Measurements from ENCODE around the gene KIAA0319L. TPM values are rescaled to one million over a fixed set of nuclear protein-coding genes. Genes with fewer than 3 reads are reported as not detected.

The KIAA0319L gene
- total RNA-seq, 1 experiment from 2014 or later = 20.9 TPM

GRCh38 chr1:35390600-35391494, 166.4 kb downstream of the KIAA0319L start:
- no peaks in the 10 kb centered on the region for H3K9me2 ChIP-seq (replicated peaks; ENCODE audit: low read length)
- no peaks in the 10 kb centered on the region for H3F3A ChIP-seq (ENCODE audit: low read length, unreplicated experiment)
- ATAC-seq (no peak), DNase-seq (no peak)
- no peak overlapping the region for H3K27ac ChIP-seq (ENCODE audit: low read length)
- no peak overlapping the region for H2AFZ ChIP-seq (ENCODE audit: low read length)
- intact Hi-C loops (cut with micrococcal nuclease) = no loop called here
- peaks cover 44% of the 10 kb centered on the region for H3K36me3 ChIP-seq (ENCODE audit: low read depth, low read length)
- no peaks in the 10 kb centered on the region for H4K20me1 ChIP-seq (ENCODE audit: low read length)
- no peaks in the 10 kb centered on the region for H3K27me3 ChIP-seq (ENCODE audit: low read length)
- no peak for TF ChIP-seq EZH2phosphoT487 (IDR thresholded peaks at IDR 0.05; ENCODE audit: borderline replicate concordance, low read length)
- no peaks in the 10 kb centered on the region for H3K79me2 ChIP-seq (ENCODE audit: low read length)
- H3K4me1 ChIP-seq (ENCODE audit: insufficient read depth, low read length) = no peaks in the 10 kb centered on the region
- CTCF ChIA-PET = no interaction called here
- no peak overlapping the region for H3K4me2 ChIP-seq (ENCODE audit: low read length)
- no peak overlapping the region for H3K4me3 ChIP-seq (ENCODE audit: low read length)
- H3K9me3 ChIP-seq (ENCODE audit: low read length) = no peaks in the 10 kb centered on the region
- H3K9ac ChIP-seq (ENCODE audit: low read length) = no peak overlapping the region
- POLR2A ChIA-PET (ENCODE audit: unreplicated experiment) = no interaction called here
- no TSS peak for BruUV-seq (replicated peaks)

GRCh38 chr1:35386959-35387358, 170.2 kb downstream of the KIAA0319L start:
- H3K9ac ChIP-seq (ENCODE audit: low read length) = no peak overlapping the region
- no peaks in the 10 kb centered on the region for H3K9me3 ChIP-seq (ENCODE audit: low read length)
- no peak overlapping the region for H3K27ac ChIP-seq (ENCODE audit: low read length)
- H3K4me3 ChIP-seq (ENCODE audit: low read length) = no peak overlapping the region
- ATAC-seq (no peak), DNase-seq (no peak)
- H3F3A ChIP-seq (ENCODE audit: low read length, unreplicated experiment) = no peaks in the 10 kb centered on the region
- H3K4me1 ChIP-seq (ENCODE audit: insufficient read depth, low read length) = no peaks in the 10 kb centered on the region
- no peaks in the 10 kb centered on the region for H3K9me2 ChIP-seq (replicated peaks; ENCODE audit: low read length)
- no peak overlapping the region for H3K4me2 ChIP-seq (ENCODE audit: low read length)
- POLR2A ChIA-PET (ENCODE audit: unreplicated experiment) = no interaction called here
- H3K27me3 ChIP-seq (ENCODE audit: low read length) = no peaks in the 10 kb centered on the region
- peaks cover 29% of the 10 kb centered on the region for H3K36me3 ChIP-seq (ENCODE audit: low read depth, low read length)
- H3K79me2 ChIP-seq (ENCODE audit: low read length) = no peaks in the 10 kb centered on the region
- no TSS peak for BruUV-seq (replicated peaks)
- intact Hi-C loops (cut with micrococcal nuclease) = no loop called here
- CTCF ChIA-PET = no interaction called here
- no peak overlapping the region for H2AFZ ChIP-seq (ENCODE audit: low read length)
- no peaks in the 10 kb centered on the region for H4K20me1 ChIP-seq (ENCODE audit: low read length)
- TF ChIP-seq CTCF (conservative IDR thresholded peaks at IDR 0.05; ENCODE audit: low read depth, low read length) = no peak

GRCh38 chr1:35386290-35386689, 170.9 kb downstream of the KIAA0319L start:
- Histone ChIP-seq H3K27ac (ENCODE audit: low read length) (no peak overlapping the region), H3K9me2 (replicated peaks; ENCODE audit: low read length) (no peaks in the 10 kb centered on the region), H3K27me3 (ENCODE audit: low read length) (no peaks in the 10 kb centered on the region), H3K4me3 (ENCODE audit: low read length) (no peak overlapping the region), H2AFZ (ENCODE audit: low read length) (no peak overlapping the region), H3K9me3 (ENCODE audit: low read length) (no peaks in the 10 kb centered on the region), H4K20me1 (ENCODE audit: low read length) (no peaks in the 10 kb centered on the region), H3K36me3 (ENCODE audit: low read depth, low read length) (peaks cover 28% of the 10 kb centered on the region), H3K9ac (ENCODE audit: low read length) (no peak overlapping the region), H3K4me1 (ENCODE audit: insufficient read depth, low read length) (no peaks in the 10 kb centered on the region), H3K79me2 (ENCODE audit: low read length) (no peaks in the 10 kb centered on the region), H3K4me2 (ENCODE audit: low read length) (no peak overlapping the region), H3F3A (ENCODE audit: low read length, unreplicated experiment) (no peaks in the 10 kb centered on the region)
- ATAC-seq (no peak), DNase-seq (no peak)
- no TSS peak for BruUV-seq (replicated peaks)
- ChIA-PET CTCF (no interaction called here), POLR2A (ENCODE audit: unreplicated experiment) (no interaction called here)
- TF ChIP-seq EZH2 (IDR thresholded peaks at IDR 0.05; ENCODE audit: low read length, unreplicated experiment) (no peak), EZH2phosphoT487 (IDR thresholded peaks at IDR 0.05; ENCODE audit: borderline replicate concordance, low read length) (no peak), CTCF (conservative IDR thresholded peaks at IDR 0.05; ENCODE audit: low read depth, low read length) (no peak)
- intact Hi-C loops (cut with micrococcal nuclease) = no loop called here

Other genes with a start within 250 kb of the KIAA0319L start
- gene NCDN, start 396 bp upstream of the KIAA0319L start, total RNA-seq (2014; rRNA removed) = 25.2 and 30.2 TPM in 2 replicates
- 0.26 and 1.4 TPM in 2 replicates for gene TFAP2E, start 15.9 kb upstream of the KIAA0319L start, total RNA-seq (2014; rRNA removed)
- 61.2 and 88.7 TPM in 2 replicates for gene PSMB2, start 84.1 kb upstream of the KIAA0319L start, total RNA-seq (2014; rRNA removed)
- 13.4 and 19.2 TPM in 2 replicates for gene C1orf216, start 161.5 kb upstream of the KIAA0319L start, total RNA-seq (2014; rRNA removed)
- 21.5 and 29.5 TPM in 2 replicates for gene CLSPN, start 212.6 kb upstream of the KIAA0319L start, total RNA-seq (2014; rRNA removed)

All from PC-3 (cell line).